Activated CD4-positive, CD25-positive, alpha-beta regulatory T cell treated with anti-CD3 and anti-CD28 coated beads, Interleukin-2, amount 50 U/mL, for 16 hours (primary cell): ENCODE measurements around the gene TBXAS1.
"Not testable (repeated sequence)": the region's sequence is repeated elsewhere in the genome, so short reads cannot be mapped to it uniquely, and the experiment has no call there.

Experiments used
- DNase-seq: peaks from one replicate; pipeline ENCODE4 v3.0.0-alpha.2; 2020; ENCODE audit warnings: low read depth, low spot score

Gene TBXAS1

GRCh38 chr7:139914306-139915267 lies 85.5 kb downstream of the TBXAS1 start:
- DNase-seq = no peak

GRCh38 chr7:139915268-139915863 lies 86.3 kb downstream of the TBXAS1 start:
- DNase-seq = no peak

GRCh38 chr7:139915864-139916716 lies 87.0 kb downstream of the TBXAS1 start:
- DNase-seq = peak; percentile 32

GRCh38 chr7:139916717-139917395 lies 87.8 kb downstream of the TBXAS1 start:
- DNase-seq = no peak

GRCh38 chr7:139917851-139918250 lies 88.8 kb downstream of the TBXAS1 start:
- no peak for DNase-seq

GRCh38 chr7:139918480-139918879 lies 89.4 kb downstream of the TBXAS1 start:
- DNase-seq = no peak

GRCh38 chr7:139923090-139923489 lies 94.0 kb downstream of the TBXAS1 start:
- DNase-seq = no peak

- DNase-seq = no peak
These were observed 95.4 kb downstream of the TBXAS1 start for GRCh38 chr7:139924461-139924860.

GRCh38 chr7:139929221-139929620 lies 100.2 kb downstream of the TBXAS1 start:
- DNase-seq = not testable (repeated sequence)

- DNase-seq = no peak
These were observed 101.4 kb downstream of the TBXAS1 start for GRCh38 chr7:139930286-139930965.

- no peak for DNase-seq
These were observed 102.3 kb downstream of the TBXAS1 start for GRCh38 chr7:139931190-139931934.

- no peak for DNase-seq
These were observed 103.5 kb downstream of the TBXAS1 start for GRCh38 chr7:139932531-139932930.

GRCh38 chr7:139936760-139937310 lies 107.8 kb downstream of the TBXAS1 start:
- no peak for DNase-seq

GRCh38 chr7:139937715-139938114 lies 108.7 kb downstream of the TBXAS1 start:
- DNase-seq = no peak

- no peak for DNase-seq
These were observed 111.8 kb downstream of the TBXAS1 start for GRCh38 chr7:139940866-139941265.

GRCh38 chr7:139941421-139941820 lies 112.4 kb downstream of the TBXAS1 start:
- DNase-seq = no peak

- DNase-seq = no peak
These were observed 112.8 kb downstream of the TBXAS1 start for GRCh38 chr7:139941866-139942265.

GRCh38 chr7:139942636-139943035 lies 113.6 kb downstream of the TBXAS1 start:
- DNase-seq = no peak

GRCh38 chr7:139943401-139943800 lies 114.3 kb downstream of the TBXAS1 start:
- no peak for DNase-seq

- DNase-seq = no peak
These were observed 115.2 kb downstream of the TBXAS1 start for GRCh38 chr7:139944248-139944647.
